GM21367 (cell line): ENCODE results near the gene SENP7.
"Not testable (repeated sequence)": the region's sequence is repeated elsewhere in the genome, so short reads cannot be mapped to it uniquely, and the experiment has no call there.

Source experiments
- ATAC-seq: cut with Tn5 transposase; IDR thresholded peaks from one replicate; pipeline ENCODE4 v1.9.1; 2021; ENCODE audit not compliant: unreplicated experiment

The SENP7 gene

GRCh38 chr3:101362406-101362805 lies 150.6 kb downstream of the SENP7 start:
- ATAC-seq, result no peak

GRCh38 chr3:101351829-101352228 lies 161.2 kb downstream of the SENP7 start:
- no peak for ATAC-seq

GRCh38 chr3:101340591-101340990 lies 172.4 kb downstream of the SENP7 start:
- ATAC-seq, result no peak

- ATAC-seq, result no peak
These were observed 179.1 kb downstream of the SENP7 start for GRCh38 chr3:101333883-101334282.

GRCh38 chr3:101329016-101329673 lies 183.9 kb downstream of the SENP7 start:
- ATAC-seq, result no peak

- ATAC-seq, result no peak
These were observed 187.4 kb downstream of the SENP7 start for GRCh38 chr3:101325393-101326134.

GRCh38 chr3:101320475-101320874 lies 192.5 kb downstream of the SENP7 start, which contains the start of gene IMPG2:
TSS of gene IMPG2 (minus strand) at chr3:101320575. CDS start at chr3:101320372, 203 bp downstream.
- ATAC-seq, result no peak

- ATAC-seq, result no peak
These were observed 193.5 kb downstream of the SENP7 start for GRCh38 chr3:101319531-101319930.

GRCh38 chr3:101312545-101312944 lies 200.5 kb downstream of the SENP7 start:
- no peak for ATAC-seq

GRCh38 chr3:101311676-101312075 lies 201.3 kb downstream of the SENP7 start:
- ATAC-seq, result no peak

GRCh38 chr3:101310978-101311375 lies 202.0 kb downstream of the SENP7 start:
- no peak for ATAC-seq

- ATAC-seq, result not testable (repeated sequence)
These were observed 204.8 kb downstream of the SENP7 start for GRCh38 chr3:101308147-101308772.

- no peak for ATAC-seq
These were observed 209.2 kb downstream of the SENP7 start for GRCh38 chr3:101303836-101304235.

- no peak for ATAC-seq
These were observed 209.8 kb downstream of the SENP7 start for GRCh38 chr3:101303089-101303731.

- ATAC-seq, result no peak
These were observed 212.9 kb downstream of the SENP7 start for GRCh38 chr3:101300073-101300472.

- ATAC-seq, result no peak
These were observed 221.0 kb downstream of the SENP7 start for GRCh38 chr3:101292027-101292426.

- ATAC-seq, result no peak
These were observed 224.7 kb downstream of the SENP7 start for GRCh38 chr3:101288294-101288693.

GRCh38 chr3:101284757-101285156 lies 228.3 kb downstream of the SENP7 start:
- no peak for ATAC-seq

GRCh38 chr3:101281521-101282030 lies 231.4 kb downstream of the SENP7 start:
- no peak for ATAC-seq

GRCh38 chr3:101279765-101280385 lies 233.1 kb downstream of the SENP7 start:
- no peak for ATAC-seq

- no peak for ATAC-seq
These were observed 233.8 kb downstream of the SENP7 start for GRCh38 chr3:101279162-101279561.
